HepG2 (cell line): Measurements from ENCODE around the gene FETUB. TPM values are rescaled to one million over a fixed set of nuclear protein-coding genes. Genes with fewer than 3 reads are reported as not detected.

Experiments used
- ARNT ChIP-seq: fragments of 450-650 bp; IDR thresholded peaks from 2 replicates; pipeline ENCODE4 v1.6.1; 2017
- GATAD1 ChIP-seq: IDR thresholded peaks from 2 replicates; pipeline ENCODE4 v1.6.1; 2016; ENCODE audit warnings: missing genetic modification reagents, missing compliant biosample characterization
- GMEB1 ChIP-seq: sonication (generic); formaldehyde crosslinking; IDR thresholded peaks from 2 replicates; pipeline ENCODE4 v1.5.1; 2020; ENCODE audit warnings: missing genetic modification reagents, mild to moderate bottlenecking, borderline replicate concordance
- PBX3 ChIP-seq: sonication (generic); formaldehyde crosslinking; IDR thresholded peaks from 2 replicates; pipeline ENCODE4 v1.8.1; 2023; ENCODE audit warnings: missing genetic modification reagents, inconsistent platforms, borderline replicate concordance
- RAD51 ChIP-seq: fragments of 450-650 bp; IDR thresholded peaks from 2 replicates; pipeline ENCODE4 v1.6.1; 2016; ENCODE audit warnings: borderline replicate concordance
- SIX1 ChIP-seq: sonication (generic); formaldehyde crosslinking; IDR thresholded peaks from 2 replicates; pipeline ENCODE4 v1.4.0; 2020; ENCODE audit warnings: missing genetic modification reagents, borderline replicate concordance
- SMARCC2 ChIP-seq: fragments of 450-650 bp; IDR thresholded peaks from 2 replicates; pipeline ENCODE4 v1.6.1; 2017; ENCODE audit warnings: antibody characterized with exemption, mild to moderate bottlenecking
- THAP9 ChIP-seq: sonication (generic); formaldehyde crosslinking; IDR thresholded peaks from 2 replicates; pipeline ENCODE4; 2020; ENCODE audit warnings: missing genetic modification reagents, mild to moderate bottlenecking, borderline replicate concordance
- ZBTB37 ChIP-seq: sonication (generic); formaldehyde crosslinking; IDR thresholded peaks from 2 replicates; pipeline ENCODE4 v1.4.0; 2020; ENCODE audit warnings: mild to moderate bottlenecking, missing genetic modification reagents
- ZBTB8A ChIP-seq: sonication (generic); formaldehyde crosslinking; IDR thresholded peaks from 2 replicates; pipeline ENCODE4 v1.4.0; 2020; ENCODE audit warnings: mild to moderate bottlenecking, low read depth, missing genetic modification reagents, borderline replicate concordance
- ZNF10 ChIP-seq: sonication (generic); formaldehyde crosslinking; IDR thresholded peaks from 2 replicates; pipeline ENCODE4 v1.4.0; 2020; ENCODE audit warnings: mild to moderate bottlenecking, low read depth, missing genetic modification reagents, borderline replicate concordance
- ZNF501 ChIP-seq: sonication (generic); formaldehyde crosslinking; IDR thresholded peaks from 2 replicates; pipeline ENCODE4 v1.5.1; 2020; ENCODE audit warnings: mild to moderate bottlenecking, moderate library complexity, missing genetic modification reagents
- ZNF558 ChIP-seq: sonication (generic); formaldehyde crosslinking; IDR thresholded peaks from 2 replicates; pipeline ENCODE4 v1.9.0; 2022; ENCODE audit warnings: mild to moderate bottlenecking, missing genetic modification reagents, borderline replicate concordance
- ZNF691 ChIP-seq: sonication (generic); formaldehyde crosslinking; IDR thresholded peaks from 2 replicates; pipeline ENCODE4 v1.4.0; 2020; ENCODE audit warnings: missing genetic modification reagents, low read depth, mild to moderate bottlenecking, borderline replicate concordance
- ZNF720 ChIP-seq: sonication (generic); formaldehyde crosslinking; IDR thresholded peaks from 2 replicates; pipeline ENCODE4 v1.4.0; 2020; ENCODE audit warnings: missing genetic modification reagents
- ZNF777 ChIP-seq: sonication (generic); formaldehyde crosslinking; IDR thresholded peaks from 2 replicates; pipeline ENCODE4 v1.4.0; 2020; ENCODE audit warnings: missing genetic modification reagents
- ZNF878 ChIP-seq: sonication (generic); formaldehyde crosslinking; IDR thresholded peaks from 2 replicates; pipeline ENCODE4 v1.8.1; 2023; ENCODE audit warnings: mild to moderate bottlenecking, missing genetic modification reagents, moderate library complexity
- polyA plus RNA-seq, 8 experiments: library from polyadenylated mRNA; depleted of rRNA in 3 of 8; stranded (reverse) in 7 of 8; unstranded in 1 of 8; fragments of >200 nt; fragmentation: Illumina TruSeq in 4 of 8; extraction: Trizol in 4 of 8; gene quantifications; 2 replicates each; pipeline versions ENCODE4 v1.2.1 to v1.2.3, GENCODE V29; 2011 to 2016; ENCODE audit warnings: low read depth in 4 of 8, missing spikeins in 1 of 8, mixed read lengths in 1 of 8; ENCODE audit not compliant: insufficient read depth in 1 of 8
- total RNA-seq, 5 experiments: library from RNA; depleted of rRNA; stranded (reverse); fragments of >200 nt; fragmentation: Illumina TruSeq; extraction: Trizol; gene quantifications; 2 replicates each; pipeline ENCODE4 v1.2.3, GENCODE V29; 2016; ENCODE audit warnings: low read depth in 1 of 5

FETUB gene
- total and polyA plus RNA-seq, 2 of the 13 experiments (the other 11 are each of a cell fraction or from before 2014, with no cell fraction given): 2.1 to 4.4 TPM

- TF ChIP-seq THAP9 (CRISPR knock-in tag): 0 out of 2 replicates have a peak, but pooled peaks have one; percentile 37
- TF ChIP-seq GATAD1 (CRISPR knock-in tag): no peak
- TF ChIP-seq PBX3 (CRISPR knock-in tag): no peak
- no peak for TF ChIP-seq ZNF10
- no peak for TF ChIP-seq SIX1 (CRISPR knock-in tag)
- TF ChIP-seq ZNF558 (CRISPR knock-in tag): 0 out of 2 replicates have a peak, but pooled peaks have one; percentile 52
- no peak for TF ChIP-seq ZNF691 (CRISPR knock-in tag)
- peak; percentile 65 for TF ChIP-seq ZNF501 (CRISPR knock-in tag)
- no peak for TF ChIP-seq ZBTB8A (CRISPR knock-in tag)
- TF ChIP-seq ARNT: no peak
- peak; percentile 44 for TF ChIP-seq ZNF878 (CRISPR knock-in tag)
- no peak for TF ChIP-seq RAD51
- no peak for TF ChIP-seq ZNF777
- no peak for TF ChIP-seq ZNF720 (CRISPR knock-in tag)
- TF ChIP-seq SMARCC2: no peak
- 0 out of 2 replicates have a peak, but pooled peaks have one; percentile 4 for TF ChIP-seq ZBTB37
- TF ChIP-seq GMEB1 (CRISPR knock-in tag): no peak
These were observed 22.9 kb upstream of the FETUB start (continued) for GRCh38 chr3:186617036-186617946.
